Measurements from ENCODE around the gene LARGE1. TPM values are rescaled to one million over a fixed set of nuclear protein-coding genes. Genes with fewer than 3 reads are reported as not detected.

LARGE1 gene
- total RNA-seq, 1 experiment from 2014 or later, result 1.5 TPM

- no peaks in the 10 kb centered on the region for H3K4me1 ChIP-seq (ENCODE audit: control insufficient read depth in 1 of 2, insufficient read depth in 2 of 2, low read length in 2 of 2)
- BruUV-seq (replicated peaks), result no TSS peak
- no peak overlapping the region for H3K4me3 ChIP-seq (replicated peaks in 1 of 2; ENCODE audit: low read depth in 1 of 2, low read length in 2 of 2)
- no peaks in the 10 kb centered on the region for H3K36me3 ChIP-seq (ENCODE audit: control insufficient read depth in 1 of 2, insufficient read depth in 2 of 2, low read length in 2 of 2)
- POLR2A ChIA-PET, result no interaction called here
- H3K4me2 ChIP-seq (ENCODE audit: low read length), result no peak overlapping the region
- H3K9me3 ChIP-seq (ENCODE audit: control insufficient read depth in 1 of 2, insufficient read depth in 1 of 2, low read depth in 1 of 2, low read length in 2 of 2), result peaks cover 0 to 23% of the 10 kb centered on the region in 2 experiments; a peak in 2 of 4 replicates
- no peak overlapping the region for H3K27ac ChIP-seq (ENCODE audit: low read depth, low read length)
- ATAC-seq (no peak), DNase-seq (ENCODE audit: low read depth, low spot score) (no peak)
- no peak overlapping the region for H2AFZ ChIP-seq (ENCODE audit: low read depth, low read length, poor library complexity, severe bottlenecking)
- H3K27me3 ChIP-seq (ENCODE audit: insufficient read depth, low read length), result no peaks in the 10 kb centered on the region
- CTCF ChIA-PET, result no interaction called here
- no peak overlapping the region for H3K9ac ChIP-seq (ENCODE audit: low read length)
- no peaks in the 10 kb centered on the region for H4K20me1 ChIP-seq (ENCODE audit: insufficient read depth)
- RAD21 ChIA-PET (ENCODE audit: low non-redundant PET in 1 of 2, low total read pairs in 2 of 2, uncharacterized antibody in 2 of 2, unreplicated experiment in 2 of 2), result no interaction called here
- TF ChIP-seq REST (IDR thresholded peaks at IDR 0.05; ENCODE audit: low read depth), result no peak
- TF ChIP-seq EZH2 (IDR thresholded peaks at IDR 0.05), result no peak
- TF ChIP-seq CBX3 (IDR thresholded peaks at IDR 0.05; ENCODE audit: low read depth), result no peak
- no peak for TF ChIP-seq CEBPB (IDR thresholded peaks at IDR 0.05; ENCODE audit: low read depth)
- no peak for TF ChIP-seq MAX (IDR thresholded peaks at IDR 0.05)
- TF ChIP-seq FOSL1 (IDR thresholded peaks at IDR 0.05; ENCODE audit: low read depth), result no peak
- no peak for TF ChIP-seq JUND (IDR thresholded peaks at IDR 0.05)
- no peak for TF ChIP-seq SP1 (IDR thresholded peaks at IDR 0.05; ENCODE audit: low read depth)
- TF ChIP-seq ZFX (IDR thresholded peaks at IDR 0.05), result no peak
- TF ChIP-seq ATF3 (IDR thresholded peaks at IDR 0.05), result no peak
- TF ChIP-seq ZNF274 (IDR thresholded peaks at IDR 0.05; ENCODE audit: low read depth, low read length), result no peak
- no peak for TF ChIP-seq ELF1 (IDR thresholded peaks at IDR 0.05; ENCODE audit: borderline replicate concordance, low read depth)
- TF ChIP-seq POLR2AphosphoS5 (IDR thresholded peaks at IDR 0.05; ENCODE audit: low read depth, low read length), result no peak
- no peak for TF ChIP-seq SIN3A (IDR thresholded peaks at IDR 0.05; ENCODE audit: low read depth)
- TF ChIP-seq POLR2A (IDR thresholded peaks at IDR 0.05; ENCODE audit: borderline replicate concordance, extremely low read depth, insufficient read depth, insufficient read length), result no peak
- TF ChIP-seq EZH2phosphoT487 (IDR thresholded peaks at IDR 0.05; ENCODE audit: borderline replicate concordance), result no peak
- TF ChIP-seq RAD21 (IDR thresholded peaks at IDR 0.05; ENCODE audit: low read depth), result no peak
- TF ChIP-seq CTCF (IDR thresholded peaks at IDR 0.05 in 2 of 3, conservative IDR thresholded peaks at IDR 0.05 in 1 of 3; ENCODE audit: borderline replicate concordance in 1 of 3, insufficient read depth in 1 of 3, low read depth in 2 of 3, low read length in 2 of 3), result no peak
- H3K9me2 ChIP-seq (ENCODE audit: insufficient read depth), result no peaks in the 10 kb centered on the region
- intact Hi-C loops (cut with micrococcal nuclease), result no loop called here
- no peaks in the 10 kb centered on the region for H3K79me2 ChIP-seq (ENCODE audit: insufficient read depth, low read length)
Measured at GRCh38 chr22:33580310-33580709, 340.0 kb downstream of the LARGE1 start.
